Neural cell (in vitro differentiated cells): ENCODE results near the gene MIEF1.

ENCODE experiments used
- CTCF ChIP-seq: fragments of 450-650 bp; IDR thresholded peaks from 2 replicates; pipeline ENCODE4 v1.5.1; 2014; ENCODE audit warnings: antibody characterized with exemption, mild to moderate bottlenecking, moderate library complexity; ENCODE audit not compliant: poor library complexity, severe bottlenecking
- EP300 ChIP-seq: fragments of 450-650 bp; conservative IDR thresholded peaks from 2 replicates; pipeline ENCODE4 v1.6.1; 2014; ENCODE audit warnings: antibody characterized with exemption, mild to moderate bottlenecking, moderate library complexity; ENCODE audit not compliant: poor library complexity, severe bottlenecking
- EZH2 ChIP-seq: fragments of 200-600, 300-800 bp; shearing (Covaris generic), sonication (generic); IDR thresholded peaks from 2 replicates; pipeline ENCODE4 v1.6.1; 2014; ENCODE audit warnings: antibody characterized with exemption, low read length, borderline replicate concordance, mild to moderate bottlenecking; ENCODE audit not compliant: insufficient read depth, poor library complexity, severe bottlenecking
- MXI1 ChIP-seq: fragments of 450-650 bp; conservative IDR thresholded peaks from 2 replicates; pipeline ENCODE4 v1.6.1; 2014; ENCODE audit warnings: antibody characterized with exemption, mild to moderate bottlenecking; ENCODE audit not compliant: poor library complexity, severe bottlenecking
- POLR2AphosphoS5 ChIP-seq: IDR thresholded peaks from 2 replicates; pipeline ENCODE4 v1.6.1; 2012
- RAD21 ChIP-seq: fragments of 450-650 bp; conservative IDR thresholded peaks from 2 replicates; pipeline ENCODE4 v1.6.1; 2014; ENCODE audit warnings: antibody characterized with exemption, mild to moderate bottlenecking, moderate library complexity
- REST ChIP-seq: IDR thresholded peaks from 2 replicates; pipeline ENCODE4 v1.6.1; 2012; ENCODE audit warnings: borderline replicate concordance
- SMC3 ChIP-seq: fragments of 450-650 bp; conservative IDR thresholded peaks from 2 replicates; pipeline ENCODE4 v1.6.1; 2014; ENCODE audit warnings: antibody characterized with exemption, mild to moderate bottlenecking, moderate library complexity; ENCODE audit not compliant: poor library complexity
- TAF1 ChIP-seq: IDR thresholded peaks from 2 replicates; pipeline ENCODE4 v1.6.1; 2012; ENCODE audit warnings: low read depth

- TF ChIP-seq CTCF (no peak), REST (no peak), POLR2AphosphoS5 (no peak), MXI1 (no peak), RAD21 (no peak), EZH2 (no peak), EP300 (no peak), SMC3 (no peak), TAF1 (no peak)
These were observed 35.9 kb downstream of the MIEF1 start for GRCh38 chr22:39537975-39538374.
